Measurements from ENCODE around the gene GNA12.

DNA sequence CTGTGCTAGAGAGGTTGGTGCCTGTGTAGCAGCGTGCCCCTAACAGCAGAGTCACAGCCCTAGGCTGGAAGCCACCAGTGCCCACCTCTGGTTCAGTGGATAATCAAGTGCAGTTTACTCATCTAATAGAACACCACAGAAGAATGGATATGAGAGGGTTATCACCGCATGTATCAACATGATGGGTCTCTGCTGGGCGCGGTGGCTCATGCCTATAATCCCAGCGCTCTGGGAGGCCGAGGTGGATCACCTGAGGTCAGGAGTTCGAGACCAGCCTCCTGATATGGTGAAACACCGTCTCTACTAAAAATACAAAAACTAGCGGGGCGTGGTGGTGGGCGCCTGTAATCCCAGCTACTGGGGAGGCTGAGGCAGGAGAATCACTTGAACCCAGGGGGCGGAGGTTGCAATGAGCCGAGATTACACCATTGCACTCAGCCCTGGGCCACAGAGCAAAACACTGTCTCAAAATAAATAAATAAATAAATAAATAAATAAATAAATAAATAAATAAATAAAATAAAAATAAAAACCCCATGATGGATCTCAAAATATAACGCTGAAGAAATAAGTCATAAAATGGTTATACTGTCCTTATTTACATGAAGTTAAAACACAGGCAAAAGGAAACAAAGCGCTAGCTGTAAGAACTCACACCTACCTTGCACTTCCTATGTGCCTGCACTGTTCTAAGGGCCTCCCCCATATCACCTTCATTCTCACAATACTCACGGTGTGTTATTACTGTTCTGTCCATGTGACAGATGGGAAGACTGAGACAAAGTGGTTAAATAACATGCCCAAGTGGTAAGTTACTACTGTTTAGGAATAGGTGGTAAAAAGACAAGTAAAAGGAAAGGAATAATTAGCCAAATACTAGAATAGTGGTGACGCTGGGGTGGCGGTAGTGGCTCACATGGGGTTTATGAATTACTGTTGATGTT lies 85.2 kb downstream of the GNA12 start:
- TF ChIP-seq GATA2 (IDR thresholded peaks at IDR 0.05; ENCODE audit: low read depth, low read length) (no peak), GATA3 (IDR thresholded peaks at IDR 0.05; ENCODE audit: low read depth, low read length) (no peak)

All from SH-SY5Y (cell line).